WTC11 (cell line): Measurements from ENCODE around the gene PKN3.

Experiments
- CBFB ChIP-seq: sonication (generic); formaldehyde crosslinking; IDR thresholded peaks from 2 replicates; pipeline ENCODE4 v1.8.1; 2022; ENCODE audit warnings: mild to moderate bottlenecking, low read depth, missing genetic modification reagents
- CREM ChIP-seq: sonication (generic); formaldehyde crosslinking; IDR thresholded peaks from 2 replicates; pipeline ENCODE4 v1.8.1; 2022; ENCODE audit warnings: mild to moderate bottlenecking, missing genetic modification reagents, moderate library complexity
- FOXJ3 ChIP-seq: sonication (generic); formaldehyde crosslinking; IDR thresholded peaks from 2 replicates; pipeline ENCODE4 v1.9.0; 2021; ENCODE audit warnings: missing genetic modification reagents, mild to moderate bottlenecking, borderline replicate concordance
- GABPB1 ChIP-seq: sonication (generic); formaldehyde crosslinking; IDR thresholded peaks from 2 replicates; pipeline ENCODE4 v1.8.1; 2023; ENCODE audit warnings: mild to moderate bottlenecking, missing genetic modification reagents
- JUN ChIP-seq: sonication (generic); formaldehyde crosslinking; IDR thresholded peaks from 2 replicates; pipeline ENCODE4 v1.8.0; 2023; ENCODE audit warnings: mild to moderate bottlenecking, missing genetic modification reagents
- MLX ChIP-seq: sonication (generic); formaldehyde crosslinking; IDR thresholded peaks from 2 replicates; pipeline ENCODE4 v1.8.1; 2023; ENCODE audit warnings: mild to moderate bottlenecking, missing genetic modification reagents, moderate library complexity
- TEAD1 ChIP-seq: sonication (generic); formaldehyde crosslinking; IDR thresholded peaks from 2 replicates; pipeline ENCODE4 v1.8.0; 2022; ENCODE audit warnings: mild to moderate bottlenecking, missing genetic modification reagents
- TF ChIP-seq, protein P1 (sequence below): fragments of 200-600 bp; IDR thresholded peaks from 2 replicates; pipeline ENCODE4 v1.8.0; 2022; ENCODE audit warnings: antibody characterized with exemption

DNA sequence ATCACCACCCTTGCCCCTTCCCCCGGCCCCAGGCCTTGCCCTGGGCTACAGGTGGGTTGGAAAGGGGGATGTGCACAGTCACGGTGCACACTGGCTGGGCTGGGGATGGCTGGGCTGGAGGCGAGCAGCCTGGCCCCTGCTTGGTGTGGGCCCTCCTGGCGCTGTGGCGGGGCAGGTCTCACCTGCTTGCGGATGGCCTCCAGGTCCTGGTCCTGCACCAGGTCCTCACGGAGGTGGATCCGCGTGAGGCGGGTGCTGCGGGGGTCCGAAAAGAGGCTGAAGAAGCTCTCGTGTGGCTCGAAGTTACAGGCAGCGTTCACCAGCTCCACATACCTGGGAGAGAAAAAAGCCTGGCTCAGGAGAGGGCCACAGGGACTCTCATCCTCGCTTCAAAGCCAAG lies 51.3 kb downstream of the PKN3 start:
- TF ChIP-seq MLX (CRISPR knock-in tag): no peak
- no peak for TF ChIP-seq TEAD1 (CRISPR knock-in tag)
- TF ChIP-seq JUN (CRISPR knock-in tag): no peak
- no peak for TF ChIP-seq CBFB (CRISPR knock-in tag)
- TF ChIP-seq, protein P1, sequence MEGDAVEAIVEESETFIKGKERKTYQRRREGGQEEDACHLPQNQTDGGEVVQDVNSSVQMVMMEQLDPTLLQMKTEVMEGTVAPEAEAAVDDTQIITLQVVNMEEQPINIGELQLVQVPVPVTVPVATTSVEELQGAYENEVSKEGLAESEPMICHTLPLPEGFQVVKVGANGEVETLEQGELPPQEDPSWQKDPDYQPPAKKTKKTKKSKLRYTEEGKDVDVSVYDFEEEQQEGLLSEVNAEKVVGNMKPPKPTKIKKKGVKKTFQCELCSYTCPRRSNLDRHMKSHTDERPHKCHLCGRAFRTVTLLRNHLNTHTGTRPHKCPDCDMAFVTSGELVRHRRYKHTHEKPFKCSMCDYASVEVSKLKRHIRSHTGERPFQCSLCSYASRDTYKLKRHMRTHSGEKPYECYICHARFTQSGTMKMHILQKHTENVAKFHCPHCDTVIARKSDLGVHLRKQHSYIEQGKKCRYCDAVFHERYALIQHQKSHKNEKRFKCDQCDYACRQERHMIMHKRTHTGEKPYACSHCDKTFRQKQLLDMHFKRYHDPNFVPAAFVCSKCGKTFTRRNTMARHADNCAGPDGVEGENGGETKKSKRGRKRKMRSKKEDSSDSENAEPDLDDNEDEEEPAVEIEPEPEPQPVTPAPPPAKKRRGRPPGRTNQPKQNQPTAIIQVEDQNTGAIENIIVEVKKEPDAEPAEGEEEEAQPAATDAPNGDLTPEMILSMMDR: no peak
- TF ChIP-seq GABPB1: no peak
- TF ChIP-seq FOXJ3 (CRISPR knock-in tag): no peak
- TF ChIP-seq CREM (CRISPR knock-in tag): no peak
